ENCODE measurements around the gene ACTG1.

GRCh38 chr17:81498953-81499600 is 13.5 kb downstream of the ACTG1 start:
- TF ChIP-seq POLR2A (IDR thresholded peaks at IDR 0.05) (no peak), CTCF (IDR thresholded peaks at IDR 0.05) (no peak), POLR2AphosphoS5 (IDR thresholded peaks at IDR 0.05; ENCODE audit: insufficient read depth in 1 of 2, low read depth in 1 of 2) (no peak)

All from vagina (tissue), 2 donors.